Astrocyte (in vitro differentiated cells and primary cell): ENCODE measurements around the gene MEN1.

ENCODE experiments used
- CTCF ChIP-seq: IDR thresholded peaks from 2 replicates; pipeline ENCODE4 v1.5.1; 2011; ENCODE audit warnings: low read depth, mild to moderate bottlenecking, inconsistent platforms, low read length, moderate library complexity; ENCODE audit not compliant: insufficient read depth
- EZH2 ChIP-seq: IDR thresholded peaks from 2 replicates; pipeline ENCODE4 v1.6.1; 2012; ENCODE audit warnings: mild to moderate bottlenecking, low read length, inconsistent platforms; ENCODE audit not compliant: insufficient read depth

DNA sequence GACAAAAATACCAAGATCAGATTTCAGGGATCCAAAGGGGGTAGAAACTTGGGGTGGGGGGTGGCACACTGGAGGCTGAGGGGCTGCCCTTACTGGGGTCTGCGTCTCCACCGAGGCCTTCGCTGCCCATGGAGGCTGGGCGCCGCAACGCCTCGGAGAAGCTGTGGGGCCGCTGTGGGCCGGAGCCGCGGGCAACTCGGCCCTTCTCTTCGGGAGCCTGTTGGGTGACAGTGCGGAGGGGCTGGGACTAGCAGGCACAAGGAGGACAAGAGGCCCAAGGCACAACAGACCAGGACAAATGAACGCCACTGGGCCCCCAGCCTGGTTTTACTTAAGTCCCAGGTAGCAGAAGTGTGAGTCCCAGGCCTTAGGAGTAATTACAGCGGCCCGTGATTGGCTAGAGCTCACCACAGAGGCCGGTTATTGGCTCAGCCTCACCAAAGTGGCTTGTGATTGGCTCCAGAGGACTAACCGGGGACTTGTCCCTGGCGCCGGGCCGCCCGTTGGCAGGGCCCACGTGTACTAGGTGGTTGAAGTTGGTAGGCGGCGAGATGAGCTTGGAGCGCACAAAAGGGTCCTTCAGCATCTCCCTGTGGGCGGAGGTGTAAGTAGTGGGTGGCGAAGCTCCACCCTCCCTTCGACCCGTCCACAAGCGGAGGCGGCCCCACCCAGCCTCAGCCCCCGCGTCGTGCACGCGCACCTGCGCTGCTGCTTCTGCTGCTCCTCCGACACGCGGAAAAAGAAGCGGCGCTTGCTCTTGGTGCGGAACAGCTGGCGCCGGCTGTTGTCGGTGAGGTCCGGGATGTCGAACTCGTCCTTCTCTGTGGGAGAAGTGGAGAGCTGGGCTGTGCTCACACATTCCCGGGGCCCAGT lies 16.5 kb upstream of the MEN1 start:
- no peak for TF ChIP-seq CTCF
- TF ChIP-seq EZH2 = no peak
